Measurements from ENCODE around the gene SERPIND1. TPM values are rescaled to one million over a fixed set of nuclear protein-coding genes. Genes with fewer than 3 reads are reported as not detected.

The SERPIND1 gene
- total and polyA plus RNA-seq, 2 donors (not counting 1 experiment from before 2014, with no cell fraction given), result not detected

DNA sequence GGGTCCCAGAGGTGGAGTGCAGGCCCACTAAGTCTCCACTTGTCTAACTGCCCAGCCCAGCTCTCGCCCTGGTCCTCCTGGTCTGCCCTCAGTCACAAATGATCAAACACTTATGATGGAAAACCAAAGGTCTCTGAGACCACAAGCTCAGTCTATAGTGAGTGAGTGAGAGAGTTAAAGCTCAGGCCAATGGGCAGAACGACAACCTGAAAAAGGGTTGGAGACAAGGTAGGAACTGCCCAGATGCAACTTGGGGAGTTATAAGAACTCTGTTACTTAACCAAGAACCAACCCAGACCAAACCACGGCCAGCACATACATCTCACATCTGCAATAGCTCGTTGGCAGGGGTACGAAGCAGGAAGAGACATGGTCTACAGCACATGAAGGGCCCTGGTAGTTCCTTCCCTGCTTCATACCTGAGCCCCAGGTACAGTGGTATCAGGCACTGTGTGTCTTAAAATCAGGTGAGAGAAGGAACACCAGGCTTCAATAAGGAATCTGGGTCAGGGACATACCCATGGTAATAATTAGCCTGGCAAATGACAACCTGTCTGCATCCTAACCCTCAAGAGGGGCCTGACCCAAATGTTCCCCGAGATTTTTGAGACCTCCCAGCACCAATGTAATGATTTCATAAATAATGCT is 35.7 kb downstream of the SERPIND1 start:
- H2AFZ ChIP-seq (ENCODE audit: insufficient read depth, low read depth, low read length, poor library complexity, severe bottlenecking), result no peak overlapping the region
- peaks cover 3 to 10% of the 10 kb centered on the region in 2 donors for H3K4me1 ChIP-seq (ENCODE audit: control insufficient read depth in 2 of 2, insufficient read depth in 2 of 2, low read length in 2 of 2)
- intact Hi-C loops (cut with micrococcal nuclease), result no loop called here
- Mint-ChIP-seq H3K4me1 (peaks cover 11% of the 10 kb centered on the region), H3K27me3 (no peaks in the 10 kb centered on the region), H3K27ac (no peak overlapping the region), H3K9me3 (ENCODE audit: insufficient read depth) (no peaks in the 10 kb centered on the region), H3K4me3 (no peak overlapping the region)
- H3K27ac ChIP-seq (ENCODE audit: low read length in 2 of 2), result no peak overlapping the region
- no peak overlapping the region for H3K4me2 ChIP-seq (replicated peaks; ENCODE audit: low read depth, low read length, poor library complexity, severe bottlenecking)
- no peak overlapping the region for H3K4me3 ChIP-seq (ENCODE audit: control extremely low read depth in 1 of 5, extremely low read depth in 1 of 5, insufficient read depth in 1 of 5, low read depth in 2 of 5, low read length in 4 of 5)
- DNase-seq (no peak), ATAC-seq (ENCODE audit: low read depth) (no peak)
- CTCF ChIA-PET, result interaction anchor here (1.0 kb wide), 1 partner anchor 24 kb away, joined by 4 read pairs; no protein-coding TSS in a partner anchor
- no peak for TF ChIP-seq EZH2 (IDR thresholded peaks at IDR 0.05; ENCODE audit: borderline replicate concordance, insufficient read depth, low read depth, low read length, poor library complexity, severe bottlenecking)
- TF ChIP-seq, protein P1, sequence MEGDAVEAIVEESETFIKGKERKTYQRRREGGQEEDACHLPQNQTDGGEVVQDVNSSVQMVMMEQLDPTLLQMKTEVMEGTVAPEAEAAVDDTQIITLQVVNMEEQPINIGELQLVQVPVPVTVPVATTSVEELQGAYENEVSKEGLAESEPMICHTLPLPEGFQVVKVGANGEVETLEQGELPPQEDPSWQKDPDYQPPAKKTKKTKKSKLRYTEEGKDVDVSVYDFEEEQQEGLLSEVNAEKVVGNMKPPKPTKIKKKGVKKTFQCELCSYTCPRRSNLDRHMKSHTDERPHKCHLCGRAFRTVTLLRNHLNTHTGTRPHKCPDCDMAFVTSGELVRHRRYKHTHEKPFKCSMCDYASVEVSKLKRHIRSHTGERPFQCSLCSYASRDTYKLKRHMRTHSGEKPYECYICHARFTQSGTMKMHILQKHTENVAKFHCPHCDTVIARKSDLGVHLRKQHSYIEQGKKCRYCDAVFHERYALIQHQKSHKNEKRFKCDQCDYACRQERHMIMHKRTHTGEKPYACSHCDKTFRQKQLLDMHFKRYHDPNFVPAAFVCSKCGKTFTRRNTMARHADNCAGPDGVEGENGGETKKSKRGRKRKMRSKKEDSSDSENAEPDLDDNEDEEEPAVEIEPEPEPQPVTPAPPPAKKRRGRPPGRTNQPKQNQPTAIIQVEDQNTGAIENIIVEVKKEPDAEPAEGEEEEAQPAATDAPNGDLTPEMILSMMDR (IDR thresholded peaks at IDR 0.05), result no peak
- H3K36me3 ChIP-seq (replicated peaks in 1 of 2; ENCODE audit: control extremely low read depth in 1 of 2, control insufficient read depth in 1 of 2, extremely low read depth in 1 of 2, insufficient read depth in 2 of 2, low read length in 1 of 2), result peaks cover 0 to 70% of the 10 kb centered on the region in 2 experiments
- H4K20me1 ChIP-seq (ENCODE audit: control insufficient read depth, insufficient read depth, low read length, poor library complexity, severe bottlenecking), result no peaks in the 10 kb centered on the region
- no peaks in the 10 kb centered on the region for H3K9me3 ChIP-seq (ENCODE audit: control extremely low read depth in 1 of 3, control insufficient read depth in 2 of 3, insufficient read depth in 1 of 3, low read length in 2 of 3)
- no peaks in the 10 kb centered on the region for H3K27me3 ChIP-seq (replicated peaks in 1 of 4; ENCODE audit: control extremely low read depth in 1 of 4, control insufficient read depth in 3 of 4, insufficient read depth in 4 of 4, low read length in 3 of 4)
- WGBS (ENCODE audit: insufficient coverage), result 42% methylated on average over 4 of the region's 6 CpGs
- no peak overlapping the region for H3K9ac ChIP-seq (ENCODE audit: low read length)
- no peaks in the 10 kb centered on the region for H3K79me2 ChIP-seq (ENCODE audit: control insufficient read depth, insufficient read depth, low read length)
- POLR2A ChIA-PET, result no interaction called here

GRCh38 chr22:20810645-20811044 is 36.7 kb downstream of the SERPIND1 start:
- no peaks in the 10 kb centered on the region for H3K79me2 ChIP-seq (ENCODE audit: control insufficient read depth, insufficient read depth, low read length)
- no peaks in the 10 kb centered on the region for H3K27me3 Mint-ChIP-seq
- H3K4me3 ChIP-seq (ENCODE audit: control extremely low read depth in 1 of 5, extremely low read depth in 1 of 5, insufficient read depth in 1 of 5, low read depth in 2 of 5, low read length in 4 of 5), result no peak overlapping the region
- TF ChIP-seq, protein P1 (IDR thresholded peaks at IDR 0.05), result no peak
- no peak for TF ChIP-seq EZH2 (IDR thresholded peaks at IDR 0.05; ENCODE audit: borderline replicate concordance, insufficient read depth, low read depth, low read length, poor library complexity, severe bottlenecking)
- 60% methylated on average over 8 of the region's 9 CpGs for WGBS (ENCODE audit: insufficient coverage)
- no peaks in the 10 kb centered on the region for H3K9me3 ChIP-seq (ENCODE audit: control extremely low read depth in 1 of 3, control insufficient read depth in 2 of 3, insufficient read depth in 1 of 3, low read length in 2 of 3)
- no peak overlapping the region for H3K9ac ChIP-seq (ENCODE audit: low read length)
- no peak overlapping the region for H3K27ac Mint-ChIP-seq
- H4K20me1 ChIP-seq (ENCODE audit: control insufficient read depth, insufficient read depth, low read length, poor library complexity, severe bottlenecking), result no peaks in the 10 kb centered on the region
- ATAC-seq (ENCODE audit: low read depth), result no peak
- peaks cover 11% of the 10 kb centered on the region for H3K4me1 Mint-ChIP-seq
- POLR2A ChIA-PET, result no interaction called here
- H3K27ac ChIP-seq (ENCODE audit: low read length in 2 of 2), result no peak overlapping the region
- H3K4me3 Mint-ChIP-seq, result no peak overlapping the region
- H3K9me3 Mint-ChIP-seq (ENCODE audit: insufficient read depth), result no peaks in the 10 kb centered on the region
- peaks cover 3 to 10% of the 10 kb centered on the region in 2 donors for H3K4me1 ChIP-seq (ENCODE audit: control insufficient read depth in 2 of 2, insufficient read depth in 2 of 2, low read length in 2 of 2)
- H2AFZ ChIP-seq (ENCODE audit: insufficient read depth, low read depth, low read length, poor library complexity, severe bottlenecking), result no peak overlapping the region
- H3K4me2 ChIP-seq (replicated peaks; ENCODE audit: low read depth, low read length, poor library complexity, severe bottlenecking), result no peak overlapping the region
- CTCF ChIA-PET, result interaction anchor here (1.1 kb wide), 1 partner anchor 26 kb away, joined by 3 read pairs; no protein-coding TSS in a partner anchor
- no peaks in the 10 kb centered on the region for H3K27me3 ChIP-seq (replicated peaks in 1 of 4; ENCODE audit: control extremely low read depth in 1 of 4, control insufficient read depth in 3 of 4, insufficient read depth in 4 of 4, low read length in 3 of 4)
- peaks cover 0 to 67% of the 10 kb centered on the region in 2 experiments for H3K36me3 ChIP-seq (replicated peaks in 1 of 2; ENCODE audit: control extremely low read depth in 1 of 2, control insufficient read depth in 1 of 2, extremely low read depth in 1 of 2, insufficient read depth in 2 of 2, low read length in 1 of 2)
- intact Hi-C loops (cut with micrococcal nuclease), result no loop called here
- no peak for DNase-seq
